ENCODE data around the gene TSPAN4.

- TF ChIP-seq POLR2A (IDR thresholded peaks at IDR 0.05) (no peak), CTCF (IDR thresholded peaks at IDR 0.05) (no peak)
Measured at GRCh38 chr11:803467-803742, 39.2 kb upstream of the TSPAN4 start.

Measured in tibial nerve (tissue), 3 donors.